GM21619 (cell line): ENCODE results near the gene SH3TC1.
A peak's percentile ranks its signal among the peaks of the same experiment; 100 is the strongest.

Source experiments
- ATAC-seq: cut with Tn5 transposase; IDR thresholded peaks from one replicate; pipeline ENCODE4 v1.9.1; 2021; ENCODE audit not compliant: unreplicated experiment

Gene SH3TC1

DNA sequence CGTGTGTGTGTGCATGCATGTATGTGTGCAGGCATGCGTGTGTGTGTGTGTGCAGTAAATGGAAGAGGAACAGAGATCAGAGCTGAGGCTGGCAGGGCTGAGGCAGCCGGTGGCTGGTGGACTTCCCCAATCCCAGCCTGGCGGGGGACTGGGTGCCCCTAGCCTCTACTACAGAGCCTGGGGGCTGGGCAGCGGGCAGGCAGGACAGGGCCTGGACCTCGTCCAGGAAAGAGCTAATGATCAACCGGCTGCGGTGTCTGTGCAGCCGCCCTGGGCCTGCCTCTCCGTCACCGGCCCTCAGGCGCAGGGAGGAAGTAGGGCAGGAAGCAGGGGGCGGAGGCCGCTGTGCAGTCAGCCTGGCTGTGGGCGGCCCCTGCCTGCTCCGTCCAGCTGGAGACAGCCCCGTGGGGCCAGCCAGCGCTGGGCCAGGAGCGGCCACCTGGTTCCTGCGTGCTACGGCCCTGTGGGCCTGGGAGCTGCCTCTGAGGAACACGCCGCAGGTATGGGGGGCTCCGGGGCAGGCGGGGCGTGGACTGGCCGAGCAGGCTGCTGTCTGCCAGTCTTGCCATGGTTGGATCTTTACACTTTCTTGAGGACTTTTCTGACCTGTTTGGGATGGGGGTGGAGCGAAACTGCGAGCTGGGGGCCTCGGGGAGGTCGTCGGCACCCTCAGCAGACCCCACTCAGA lies at the start of gene SH3TC1:
Gene SH3TC1, plus strand, starts transcription at position 385 of the 688 bp plus-strand sequence. CDS start 5,905 bp downstream, outside the sequence.
- ATAC-seq = peak; percentile 74

DNA sequence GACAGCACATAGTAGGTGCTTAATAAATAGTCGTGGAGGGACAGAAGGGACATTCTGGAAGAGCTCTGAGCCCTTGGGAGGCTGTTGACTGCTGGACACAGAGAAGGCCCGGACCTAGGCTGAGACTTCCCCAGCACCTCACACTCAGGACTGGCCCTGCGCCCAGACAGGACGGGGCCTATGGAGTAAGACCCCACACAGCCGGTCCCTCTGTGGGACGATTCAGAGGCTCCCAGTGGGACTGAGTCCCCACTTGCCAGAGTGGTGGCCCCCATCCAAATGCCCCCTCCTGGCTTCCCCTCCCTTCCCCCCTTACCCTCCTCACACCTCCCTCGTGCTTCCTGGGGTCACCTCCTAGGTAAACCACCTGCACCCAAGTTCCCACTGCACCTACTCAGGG lies 49.4 kb upstream of the SH3TC1 start:
- ATAC-seq = no peak

DNA sequence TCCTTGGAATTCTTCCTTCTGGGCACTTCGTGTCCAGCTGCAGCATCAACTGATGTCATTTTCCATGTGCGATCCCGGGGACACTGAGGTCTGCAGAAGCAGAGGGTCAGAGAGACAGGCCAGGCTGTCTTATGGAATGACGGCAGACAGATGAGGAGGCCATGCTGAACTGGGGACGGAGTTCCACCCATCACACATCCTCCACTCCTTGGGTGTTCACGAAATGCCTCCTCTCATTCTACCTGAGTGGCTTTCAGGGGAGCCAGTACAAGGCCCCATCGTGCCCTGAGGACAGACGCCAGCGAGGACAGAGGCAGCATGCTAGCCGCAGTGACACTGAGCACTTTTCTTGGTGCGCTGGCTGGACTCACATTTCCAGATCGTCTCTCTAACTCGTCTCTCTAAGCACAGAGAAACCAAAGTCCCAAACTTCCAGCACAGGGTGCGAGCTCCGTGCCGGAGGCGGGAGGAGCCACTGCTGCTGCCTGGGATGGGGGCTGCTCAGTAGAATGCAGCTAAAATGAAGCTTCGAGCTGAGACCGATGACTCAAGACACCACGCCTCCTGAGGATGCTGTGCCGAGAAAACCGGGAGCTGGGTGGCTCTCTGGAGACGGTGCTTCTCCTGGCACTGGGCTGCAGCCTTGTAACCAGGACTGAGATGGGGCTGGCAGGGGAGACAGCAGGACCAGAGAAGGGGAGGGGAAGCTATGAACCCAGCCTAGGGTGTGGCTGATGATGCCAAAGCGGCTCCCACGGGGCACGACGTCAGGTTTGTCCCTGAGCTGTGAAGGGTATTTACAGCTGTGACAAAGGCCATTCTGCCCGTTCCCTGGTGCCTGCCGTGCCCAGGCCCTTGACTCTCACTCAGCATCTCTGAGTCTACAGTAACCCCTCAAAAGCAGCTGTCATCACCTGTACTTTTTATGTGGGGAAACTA lies 48.7 kb upstream of the SH3TC1 start:
- ATAC-seq = no peak

DNA sequence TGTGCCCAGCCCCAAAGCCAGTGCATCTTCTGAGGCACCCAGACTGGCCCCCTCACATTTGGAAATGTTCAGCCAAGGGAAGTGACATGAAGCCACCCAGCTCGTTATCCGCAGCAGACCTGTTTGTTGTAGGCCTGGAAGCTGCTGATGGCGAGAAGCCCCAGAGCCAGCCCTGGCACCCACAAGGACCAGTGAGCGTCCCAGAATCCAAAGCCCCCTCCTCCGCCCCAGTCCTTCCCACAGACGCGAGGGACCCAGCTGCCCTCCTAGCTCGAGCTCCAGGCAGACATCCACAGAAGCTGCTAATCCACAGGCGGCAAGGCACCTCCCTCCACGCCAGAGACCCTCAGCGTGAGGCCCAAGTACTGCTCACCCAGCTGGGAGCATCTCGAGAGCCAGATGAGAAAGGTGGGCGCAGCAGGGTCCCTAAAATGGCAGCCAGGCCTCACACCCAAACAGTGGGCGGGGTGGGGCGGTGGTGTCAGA lies 47.9 kb upstream of the SH3TC1 start:
- ATAC-seq = no peak

DNA sequence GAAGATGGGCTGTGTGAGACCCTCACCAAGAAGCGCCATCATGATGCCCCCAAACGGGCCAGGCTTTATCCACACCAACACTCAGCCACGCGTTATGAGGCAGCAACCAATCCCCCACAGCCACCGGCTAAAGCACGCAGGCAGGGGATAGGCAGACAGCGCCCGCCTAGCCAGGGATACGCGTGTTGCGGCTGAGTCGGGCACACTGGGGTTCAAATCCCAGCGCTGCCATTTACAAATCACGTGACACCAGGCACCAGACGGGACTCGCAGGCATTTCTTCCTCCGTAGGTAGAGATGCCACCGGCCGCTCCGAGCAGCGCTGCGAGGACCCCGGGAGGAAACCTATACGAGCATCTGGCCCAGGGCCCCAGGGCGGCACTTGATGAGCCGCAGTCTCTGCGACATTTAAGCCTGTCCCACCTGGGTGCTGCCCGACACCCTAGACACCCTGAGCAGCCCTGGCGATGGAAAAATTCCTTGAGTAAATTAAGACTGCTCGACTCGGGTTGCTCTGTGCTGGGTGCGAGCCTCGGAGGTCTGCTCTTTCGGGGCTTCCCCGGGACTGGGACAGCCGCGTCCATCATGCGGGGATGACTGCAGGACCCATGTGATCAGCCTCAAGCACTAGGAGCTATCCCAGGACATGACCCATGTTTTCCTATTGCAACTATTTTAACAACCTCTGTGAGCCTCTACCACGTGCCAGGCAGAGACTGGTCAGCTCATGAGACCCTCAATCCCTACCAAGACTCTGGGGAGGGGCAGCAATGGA lies 46.8 kb upstream of the SH3TC1 start:
- ATAC-seq = no peak

DNA sequence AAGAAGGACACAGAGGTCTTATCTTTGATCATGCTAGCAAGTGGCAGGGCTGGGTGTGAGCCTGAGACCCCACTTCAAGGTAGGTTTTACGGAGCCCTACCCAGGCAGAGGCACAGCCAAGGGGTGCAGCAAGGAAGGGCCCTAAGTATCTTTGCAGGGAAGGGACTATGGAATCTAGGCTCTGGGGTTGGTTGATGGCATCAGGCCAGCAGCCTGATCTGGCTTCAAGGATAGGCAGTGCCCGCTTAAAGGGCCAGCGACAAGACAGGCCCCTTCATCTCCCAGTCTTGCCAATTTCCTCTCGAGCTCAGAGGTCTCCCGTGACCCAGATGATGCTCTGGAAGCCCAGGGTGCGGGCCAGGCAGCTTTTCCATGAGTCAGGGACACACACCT lies 46.2 kb upstream of the SH3TC1 start:
- no peak for ATAC-seq

DNA sequence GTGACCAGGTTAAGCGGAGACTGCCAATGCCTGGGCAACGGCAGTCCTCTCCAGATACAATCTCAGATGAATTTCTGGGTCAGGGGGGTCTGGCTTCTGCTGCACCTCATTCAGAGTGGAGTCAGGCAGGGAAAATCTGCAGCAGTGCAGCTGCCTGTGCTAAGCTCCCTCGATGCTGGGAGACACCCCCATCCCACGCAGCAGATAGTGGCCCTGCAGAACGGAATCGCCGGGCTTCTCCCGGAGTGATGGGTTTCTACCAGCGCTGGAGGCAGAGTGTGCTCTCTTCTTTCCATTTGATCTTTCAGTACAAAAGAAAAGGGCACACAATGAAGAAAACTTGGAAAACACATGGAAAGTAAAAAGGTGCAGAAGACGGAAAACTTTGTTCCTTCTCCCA lies 45.6 kb upstream of the SH3TC1 start:
- no peak for ATAC-seq

DNA sequence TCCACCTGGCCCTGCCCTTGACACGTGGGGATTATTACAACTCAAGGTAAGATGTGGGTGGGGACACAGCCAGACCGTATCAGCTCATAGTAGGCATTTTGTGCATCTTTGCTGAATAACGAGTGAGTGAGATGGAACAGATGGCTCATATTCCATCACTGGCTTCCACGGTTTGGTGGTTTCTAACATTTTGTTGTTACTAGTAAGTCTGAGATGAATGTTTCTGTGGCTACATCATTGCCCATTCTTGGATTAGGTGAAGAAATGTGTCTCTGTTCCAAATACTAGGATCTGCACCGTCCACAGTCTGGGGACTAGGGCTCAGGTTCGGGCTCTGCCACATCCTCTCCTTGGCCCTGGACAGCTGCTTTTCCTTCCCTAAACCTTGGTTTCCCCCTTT lies 44.0 kb upstream of the SH3TC1 start:
- ATAC-seq = no peak

DNA sequence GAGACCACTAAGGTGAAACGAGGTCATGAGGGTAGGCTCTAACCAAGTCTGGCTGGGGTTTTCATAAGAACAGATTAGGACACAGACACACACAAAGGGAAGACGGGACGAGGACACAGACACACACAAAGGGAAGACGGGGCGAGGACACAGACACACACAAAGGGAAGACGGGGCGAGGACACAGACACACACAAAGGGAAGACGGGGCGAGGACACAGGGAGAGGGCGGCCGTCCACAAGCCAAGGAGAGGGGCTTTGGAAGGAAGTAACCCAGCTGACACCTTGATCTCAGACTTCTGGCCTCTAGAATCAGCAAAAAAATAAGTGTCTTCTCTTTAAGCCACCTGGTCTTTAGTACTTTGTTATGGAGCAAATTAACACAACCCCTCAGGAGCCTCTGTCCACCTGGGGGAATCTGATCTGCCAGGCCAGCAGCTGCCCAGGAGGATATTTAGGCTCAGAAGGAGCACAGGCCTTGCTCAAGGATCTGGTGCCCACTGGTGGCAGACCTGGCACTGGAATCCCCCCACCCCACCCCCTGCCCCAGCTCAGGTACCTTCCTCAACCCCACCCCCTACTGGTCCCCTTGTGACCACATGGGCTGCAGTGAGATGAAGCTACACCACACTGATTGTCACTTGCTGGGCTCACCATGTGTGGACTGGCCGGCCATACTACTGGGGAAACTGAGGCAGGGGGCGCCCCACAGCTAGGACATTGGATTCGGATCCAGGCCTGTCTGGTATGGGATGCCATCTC lies 43.2 kb upstream of the SH3TC1 start:
- ATAC-seq = no peak

DNA sequence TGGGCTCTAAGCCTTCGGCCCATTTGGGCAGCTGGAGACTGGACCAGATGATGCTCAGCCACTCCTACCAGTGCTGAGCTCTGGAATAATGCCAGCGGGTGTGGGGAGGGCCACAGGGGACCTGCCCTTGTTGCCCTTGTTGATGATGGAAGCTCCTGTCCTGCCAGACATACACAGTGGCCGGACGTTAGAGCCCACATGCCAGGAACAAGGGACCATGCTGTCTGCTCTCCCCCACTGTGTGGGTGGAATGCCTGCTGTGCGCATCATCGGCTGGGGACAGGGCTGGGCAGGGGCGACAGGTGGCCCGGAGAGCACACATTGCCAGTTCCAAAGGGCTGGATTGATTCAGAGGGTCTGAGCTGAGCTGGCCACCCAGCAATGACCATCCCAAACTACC lies 42.5 kb upstream of the SH3TC1 start:
- ATAC-seq = no peak

DNA sequence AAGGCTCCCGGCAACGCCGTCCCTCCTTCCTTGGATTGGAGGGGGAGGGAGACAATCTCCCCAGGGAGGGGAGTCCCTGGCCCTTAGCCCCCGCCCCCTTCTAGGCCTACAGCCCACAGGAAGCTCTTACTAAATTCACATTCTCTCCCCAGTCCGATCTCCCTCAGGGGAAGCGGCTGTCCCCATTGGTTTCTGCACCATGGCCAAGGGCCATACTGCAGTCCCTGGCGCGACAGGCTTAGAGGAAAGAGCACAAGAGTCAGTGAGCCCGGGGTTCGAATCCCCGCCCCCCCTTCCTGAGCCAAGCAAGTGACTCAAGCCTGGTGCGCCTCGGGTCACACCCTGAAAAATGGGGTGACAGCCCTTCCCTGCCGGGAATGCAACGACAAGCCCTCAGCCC lies 41.6 kb upstream of the SH3TC1 start:
- no peak for ATAC-seq

DNA sequence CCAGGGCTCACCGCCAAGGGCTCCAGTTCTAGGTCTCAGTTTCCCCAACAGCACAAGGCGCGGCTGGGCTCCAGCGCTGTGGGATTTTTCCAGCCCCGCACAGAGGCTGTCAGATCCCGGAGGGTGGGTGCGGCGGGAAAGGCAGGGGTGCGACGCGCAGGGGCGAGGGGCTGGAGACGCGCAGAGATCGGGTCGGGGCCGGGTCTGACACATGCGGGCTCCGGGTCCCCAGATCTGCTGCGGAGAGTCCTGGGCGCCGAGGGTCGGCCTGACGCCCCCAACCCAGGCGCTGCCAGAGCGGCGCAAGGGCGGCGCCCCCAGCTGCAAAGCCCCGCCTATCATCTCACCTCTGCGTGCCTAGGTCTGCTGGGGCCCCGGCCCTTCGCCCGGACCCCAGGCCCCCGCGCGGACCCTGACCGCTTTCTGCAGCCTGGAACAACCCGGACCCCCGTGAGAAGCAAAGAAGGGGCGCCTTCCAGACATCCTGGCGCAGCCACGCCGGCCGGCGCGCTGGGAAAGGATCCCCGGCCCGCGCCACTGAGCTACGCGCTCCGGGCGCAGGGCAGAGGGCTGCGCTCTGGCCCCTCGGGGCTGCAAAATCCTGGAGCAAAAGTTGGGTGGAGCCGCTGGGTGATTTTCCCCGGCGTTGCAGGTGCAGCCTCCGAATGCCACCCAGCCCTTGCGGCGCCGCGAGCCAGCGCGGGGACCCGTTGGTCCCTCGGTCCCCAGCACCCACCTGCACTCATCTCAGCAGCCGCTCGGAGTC lies 41.0 kb upstream of the SH3TC1 start:
- no peak for ATAC-seq

DNA sequence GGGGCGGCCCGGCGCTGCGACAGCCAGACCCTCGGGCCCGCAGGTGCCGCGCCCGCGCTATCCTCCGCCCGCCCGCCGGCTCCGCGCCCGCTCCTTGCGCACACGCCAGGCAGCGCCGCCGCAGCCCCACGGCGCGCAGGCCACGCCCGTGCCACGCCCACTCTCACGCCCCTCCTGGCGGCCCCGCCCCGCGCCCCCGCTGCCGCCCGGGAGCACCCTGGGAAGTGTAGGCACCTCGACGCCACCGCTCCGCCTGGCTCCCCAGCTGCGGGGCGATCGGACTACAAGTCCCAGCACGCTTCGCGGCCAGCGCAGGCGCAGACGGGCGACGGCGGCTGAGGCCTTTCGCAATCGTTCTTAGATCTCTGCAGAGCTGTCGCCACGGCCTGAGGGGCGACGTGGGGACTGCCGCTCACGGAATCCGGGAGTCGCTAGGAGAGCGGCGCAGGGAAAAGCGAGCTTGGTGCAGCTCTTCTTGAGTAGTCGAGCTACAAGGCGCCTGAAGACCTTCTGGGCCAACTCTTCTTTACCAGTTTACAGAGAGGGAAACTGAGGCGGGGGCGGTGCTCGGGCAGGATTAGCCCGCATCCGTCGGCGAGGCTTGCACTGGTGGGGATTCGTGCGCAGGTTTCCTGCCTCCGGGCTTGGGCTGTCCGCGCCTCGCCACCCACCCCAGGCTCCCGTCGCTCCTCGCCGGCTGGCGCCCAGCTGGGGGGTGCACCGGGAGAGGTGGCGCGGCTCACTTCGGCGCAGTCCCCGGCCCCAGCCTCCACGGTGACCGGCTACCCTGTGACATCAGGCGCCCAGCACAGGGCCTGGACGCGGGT lies 40.2 kb upstream of the SH3TC1 start, which contains the start of gene ABLIM2:
Gene ABLIM2, minus strand, starts transcription at position 104 of the 827 bp plus-strand sequence. CDS start 124 bp downstream, outside the sequence.
- peak; percentile 95 for ATAC-seq

DNA sequence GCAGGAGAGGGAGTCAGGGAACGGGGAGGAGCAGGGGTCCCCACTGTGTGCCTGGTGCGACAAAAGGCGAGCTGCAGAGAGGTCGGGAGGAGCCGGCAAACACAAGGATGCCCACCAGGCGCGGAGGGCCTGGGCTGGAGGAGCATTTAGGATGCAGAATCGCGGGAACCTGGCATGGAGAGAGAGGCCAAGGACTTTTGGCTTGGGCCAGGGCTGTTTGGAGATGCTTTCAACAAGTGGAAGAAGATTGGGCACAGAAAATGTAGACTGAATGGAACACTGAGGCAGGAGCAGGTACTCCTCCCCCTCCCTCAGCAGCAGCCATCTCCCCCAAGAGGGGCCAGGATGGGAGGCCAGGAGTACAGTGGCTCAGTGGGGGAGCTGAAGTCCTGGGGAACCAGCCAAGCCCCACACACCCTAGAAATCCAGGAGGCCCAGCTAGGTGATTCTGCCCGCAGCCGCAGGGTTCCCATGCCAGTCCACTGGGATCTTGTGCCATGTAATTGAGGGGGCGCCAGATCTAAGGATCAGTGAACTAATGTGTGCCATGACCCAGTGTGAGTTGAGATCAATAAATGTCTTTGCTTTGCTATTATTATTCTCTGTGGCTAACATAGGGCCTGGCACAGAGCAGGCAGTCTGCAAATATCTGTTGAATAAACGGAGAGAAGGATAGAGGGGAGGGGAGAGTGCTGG lies 39.4 kb upstream of the SH3TC1 start:
- no peak for ATAC-seq

DNA sequence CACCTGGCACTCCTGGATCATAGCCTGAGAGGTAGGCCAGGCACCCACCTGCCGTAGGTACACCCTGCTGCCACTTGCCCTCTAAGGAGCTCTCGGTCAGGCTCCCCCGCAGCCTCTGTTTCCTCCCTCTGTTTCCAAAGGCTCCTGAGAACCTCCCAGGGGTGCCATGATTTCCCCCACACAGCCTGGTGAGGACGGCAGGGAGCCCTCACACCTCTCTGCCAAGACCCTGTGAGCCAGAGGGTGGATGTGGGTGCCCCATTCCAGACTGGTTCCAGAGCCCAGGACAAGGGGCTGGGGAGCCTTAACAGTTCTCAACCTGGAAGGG lies 38.9 kb upstream of the SH3TC1 start:
- ATAC-seq = no peak

DNA sequence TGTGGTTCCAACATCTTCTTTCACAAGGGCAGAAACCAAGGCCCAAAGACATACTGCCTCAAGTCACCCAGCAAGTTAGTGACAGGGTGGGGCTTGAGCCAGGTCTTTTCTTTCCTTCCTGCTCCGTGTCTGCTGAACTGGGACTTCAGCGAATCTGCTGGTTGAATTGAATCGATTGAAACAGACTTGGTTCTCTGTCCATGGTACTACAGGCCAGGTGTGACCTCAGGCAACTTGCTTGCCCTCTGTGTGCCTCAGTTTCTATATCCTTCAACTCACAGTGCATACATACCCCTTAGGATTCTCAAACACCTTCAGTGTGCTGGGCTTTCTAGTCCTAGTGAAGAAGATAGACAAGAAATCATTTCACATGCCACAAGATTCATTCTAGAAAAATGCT lies 38.5 kb upstream of the SH3TC1 start:
- no peak for ATAC-seq

DNA sequence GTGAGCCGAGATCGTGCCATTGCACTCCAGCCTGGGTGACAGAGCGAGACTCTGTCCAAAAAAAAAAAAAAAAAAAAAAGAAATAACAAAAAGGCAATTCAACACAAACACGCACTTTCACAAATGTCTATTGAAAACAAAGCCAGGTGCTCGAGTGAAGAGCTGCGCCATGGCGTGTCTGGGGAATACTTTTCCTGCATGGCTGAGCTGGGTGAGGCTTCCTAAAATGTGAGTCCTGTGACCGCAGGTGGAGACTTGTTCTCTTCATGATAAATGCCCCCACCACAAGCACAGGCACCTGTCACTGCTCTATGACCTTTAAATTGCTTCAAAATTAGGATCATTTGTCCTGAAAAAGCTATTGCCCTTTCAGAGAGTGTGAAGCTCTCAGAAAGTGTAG lies 36.5 kb upstream of the SH3TC1 start:
- no peak for ATAC-seq

DNA sequence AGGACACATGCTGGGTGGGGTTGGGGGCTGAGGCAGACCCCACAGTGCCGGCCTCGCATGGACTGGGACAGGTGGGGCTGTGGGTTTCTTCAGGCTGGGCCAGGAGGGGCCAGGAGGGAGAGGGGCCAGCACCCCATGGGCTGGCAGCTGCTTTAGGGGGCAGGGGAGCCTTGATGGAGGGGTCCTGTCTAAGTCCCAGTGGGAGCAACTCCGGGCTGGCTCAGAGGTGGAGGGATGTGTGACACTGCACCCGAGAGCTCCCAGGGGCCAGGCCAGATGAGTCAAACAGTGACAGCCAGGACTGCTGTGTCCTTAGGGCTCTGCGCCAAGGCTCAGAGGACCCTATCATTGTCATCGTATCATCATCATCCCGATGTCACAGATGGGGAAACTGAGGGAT lies 36.1 kb upstream of the SH3TC1 start:
- ATAC-seq = no peak
